GM18519 (cell line): Measurements from ENCODE around the gene ZNF575.
"Not testable (repeated sequence)": the region's sequence is repeated elsewhere in the genome, so short reads cannot be mapped to it uniquely, and the experiment has no call there.

ENCODE experiments used
- ATAC-seq: cut with Tn5 transposase; IDR thresholded peaks from one replicate; pipeline ENCODE4 v1.9.1; 2021; ENCODE audit warnings: mild to moderate bottlenecking, moderate library complexity; ENCODE audit not compliant: unreplicated experiment, low FRiP score

The ZNF575 gene

DNA sequence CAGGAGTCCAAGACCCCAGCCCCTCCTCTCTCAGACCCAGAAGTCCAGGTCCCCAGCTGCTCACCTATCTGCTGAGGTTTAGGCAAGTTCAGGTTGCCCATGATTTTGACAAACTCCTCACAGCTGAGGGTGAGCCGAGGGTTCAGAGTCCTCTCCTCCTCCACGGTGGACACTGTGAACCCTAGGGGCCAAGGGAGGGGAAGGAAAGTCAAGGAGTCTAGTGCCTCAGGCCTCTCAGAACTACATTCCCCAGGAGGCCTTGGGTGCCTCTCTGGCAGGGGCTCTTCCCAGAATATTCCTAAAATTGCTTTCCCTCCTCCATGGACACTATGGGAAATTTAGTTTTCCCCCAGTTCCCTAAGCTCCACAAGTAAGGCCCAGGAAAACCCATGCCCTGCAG lies 25.1 kb upstream of the ZNF575 start:
- ATAC-seq: no peak

DNA sequence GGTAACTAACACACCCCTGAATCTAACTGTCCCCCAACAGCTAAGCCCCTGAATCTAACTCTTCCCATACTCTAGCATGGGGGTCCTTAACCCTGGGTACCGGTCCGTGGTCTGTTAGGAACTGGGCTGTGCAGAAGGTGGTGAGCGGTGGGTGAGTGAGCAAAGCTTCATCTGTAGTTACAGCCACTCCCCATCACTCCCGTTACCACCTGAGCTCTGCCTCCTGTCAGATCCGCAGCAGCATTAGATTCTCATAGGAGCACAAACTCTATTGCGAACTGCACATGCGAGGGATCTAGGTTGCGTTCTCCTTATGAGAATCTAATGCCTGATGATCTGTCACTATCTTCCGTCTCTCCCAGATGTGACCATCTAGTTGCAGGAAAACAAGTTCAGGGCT lies 22.3 kb upstream of the ZNF575 start:
- no peak for ATAC-seq

DNA sequence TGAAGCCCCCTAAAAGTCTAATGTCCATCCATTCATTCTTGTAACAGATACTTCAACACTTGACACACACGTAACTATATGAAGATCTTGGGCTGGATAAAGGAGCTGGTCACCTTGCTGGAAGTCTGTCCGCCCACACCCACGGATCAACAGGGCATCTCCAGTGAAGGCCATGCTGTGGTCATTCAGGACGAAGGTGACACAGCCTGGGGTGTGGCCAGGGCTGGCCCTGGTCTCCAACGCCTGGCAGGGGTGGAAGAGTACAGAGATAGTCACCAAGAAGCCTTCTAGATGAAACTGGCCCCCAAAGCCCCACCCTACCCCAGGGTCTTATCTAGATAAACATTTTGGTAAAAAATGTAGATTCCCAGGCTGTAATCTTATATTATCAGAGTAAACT lies 21.7 kb upstream of the ZNF575 start:
- no peak for ATAC-seq

DNA sequence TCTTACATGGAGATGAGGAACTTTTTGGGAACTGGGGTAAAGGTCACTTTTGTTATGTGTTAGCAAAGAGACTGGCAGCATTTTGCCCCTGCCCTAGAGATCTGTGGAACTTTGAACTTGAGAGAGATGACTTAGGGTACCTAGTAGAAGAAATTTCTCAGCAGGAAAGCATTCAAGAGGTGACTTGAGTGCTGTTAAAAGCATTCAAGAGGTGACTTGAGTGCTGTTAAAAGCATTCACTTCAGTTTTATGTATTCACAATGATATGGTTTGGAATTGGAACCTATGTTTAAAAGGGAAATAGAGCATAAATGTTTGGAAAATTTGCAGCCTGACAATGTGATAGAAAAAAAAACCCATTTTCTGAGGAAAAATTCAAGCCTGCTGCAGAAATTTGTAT lies 20.6 kb upstream of the ZNF575 start:
- not testable (repeated sequence) for ATAC-seq

DNA sequence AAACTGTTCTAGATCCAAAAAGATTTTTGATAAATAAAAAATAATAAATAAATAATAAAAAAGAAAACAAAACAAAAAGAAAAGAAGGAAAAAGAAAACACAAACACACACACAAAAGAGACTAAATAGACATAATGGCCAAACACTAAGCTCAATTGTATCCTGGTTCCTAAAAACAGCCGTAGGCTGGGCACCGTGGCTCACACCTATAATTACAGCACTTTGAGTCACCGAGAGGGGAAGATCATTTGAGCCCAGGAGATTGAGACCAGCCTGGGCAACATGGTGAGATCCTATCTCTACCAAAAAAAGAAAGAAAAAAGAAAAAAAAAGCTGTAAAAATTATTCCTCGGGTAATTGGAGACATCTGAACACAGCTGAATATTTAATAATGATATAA lies 14.9 kb upstream of the ZNF575 start:
- ATAC-seq: no peak

DNA sequence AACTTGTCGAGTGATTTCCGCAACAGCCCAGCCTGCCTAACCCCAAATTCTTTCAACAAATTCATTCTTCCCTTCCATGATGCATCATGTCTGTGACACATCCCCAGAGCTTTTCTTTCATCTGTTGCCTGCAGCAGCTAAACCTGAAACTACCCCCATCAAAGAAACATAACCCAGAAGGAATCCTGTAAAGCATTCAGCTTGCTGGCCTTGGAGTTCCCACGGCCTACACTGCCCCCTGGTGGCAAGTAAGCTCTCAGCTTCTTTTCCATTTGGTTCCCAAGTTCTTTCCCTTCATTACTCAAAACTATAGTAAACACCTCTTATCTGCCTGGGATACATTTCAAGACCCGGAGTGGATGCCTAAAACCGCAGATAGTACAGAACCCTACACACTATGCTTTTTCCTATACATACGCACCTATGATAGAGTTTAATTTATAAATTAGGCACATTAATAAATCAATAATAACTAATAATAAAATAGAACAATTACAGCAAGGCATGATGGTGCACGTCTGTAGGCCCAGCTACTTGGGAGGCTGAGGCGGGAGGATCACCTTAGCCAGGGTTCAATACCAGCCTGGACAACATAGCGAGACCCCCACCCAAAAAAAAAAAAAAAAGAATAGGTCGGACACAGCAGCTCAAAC lies 13.4 kb upstream of the ZNF575 start:
- no peak for ATAC-seq

DNA sequence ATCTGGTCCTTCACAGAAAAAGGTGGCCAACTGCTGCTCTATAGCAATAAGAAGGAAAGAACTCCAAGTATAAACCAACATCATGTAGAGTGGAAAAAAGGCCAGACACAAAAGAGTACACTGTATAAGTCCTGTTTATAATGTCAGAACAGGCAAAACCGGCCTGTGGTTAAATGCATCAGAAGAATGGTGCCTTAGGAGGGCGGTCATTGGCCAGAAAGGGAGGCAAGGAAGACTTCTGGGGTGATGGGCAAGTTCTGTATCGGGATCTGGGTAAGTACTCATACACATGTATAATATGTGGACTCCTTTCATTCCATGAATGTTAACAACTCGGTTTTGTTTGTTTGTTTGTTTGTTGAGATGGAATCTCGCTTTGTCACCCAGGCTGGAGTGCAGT lies 10.1 kb upstream of the ZNF575 start:
- no peak for ATAC-seq

DNA sequence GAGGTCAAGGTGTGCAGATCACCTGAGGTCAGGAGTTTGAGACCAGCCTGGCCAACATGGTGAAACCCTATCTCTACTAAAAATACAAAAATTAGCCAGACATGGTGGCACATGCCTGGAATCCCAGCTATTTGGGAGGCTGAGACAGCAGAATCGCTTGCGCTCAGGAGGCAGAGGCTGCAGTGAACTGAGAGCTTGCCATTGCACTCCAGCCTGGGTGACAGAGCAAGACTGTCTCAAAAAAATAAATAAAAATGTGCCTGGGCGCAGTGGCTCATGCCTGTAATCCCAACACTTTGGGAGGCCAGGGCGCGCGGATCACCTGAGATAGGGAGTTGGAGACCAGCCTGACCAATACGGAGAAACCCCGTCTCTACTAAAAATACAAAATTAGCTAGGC lies 9.3 kb upstream of the ZNF575 start:
- ATAC-seq: not testable (repeated sequence)

DNA sequence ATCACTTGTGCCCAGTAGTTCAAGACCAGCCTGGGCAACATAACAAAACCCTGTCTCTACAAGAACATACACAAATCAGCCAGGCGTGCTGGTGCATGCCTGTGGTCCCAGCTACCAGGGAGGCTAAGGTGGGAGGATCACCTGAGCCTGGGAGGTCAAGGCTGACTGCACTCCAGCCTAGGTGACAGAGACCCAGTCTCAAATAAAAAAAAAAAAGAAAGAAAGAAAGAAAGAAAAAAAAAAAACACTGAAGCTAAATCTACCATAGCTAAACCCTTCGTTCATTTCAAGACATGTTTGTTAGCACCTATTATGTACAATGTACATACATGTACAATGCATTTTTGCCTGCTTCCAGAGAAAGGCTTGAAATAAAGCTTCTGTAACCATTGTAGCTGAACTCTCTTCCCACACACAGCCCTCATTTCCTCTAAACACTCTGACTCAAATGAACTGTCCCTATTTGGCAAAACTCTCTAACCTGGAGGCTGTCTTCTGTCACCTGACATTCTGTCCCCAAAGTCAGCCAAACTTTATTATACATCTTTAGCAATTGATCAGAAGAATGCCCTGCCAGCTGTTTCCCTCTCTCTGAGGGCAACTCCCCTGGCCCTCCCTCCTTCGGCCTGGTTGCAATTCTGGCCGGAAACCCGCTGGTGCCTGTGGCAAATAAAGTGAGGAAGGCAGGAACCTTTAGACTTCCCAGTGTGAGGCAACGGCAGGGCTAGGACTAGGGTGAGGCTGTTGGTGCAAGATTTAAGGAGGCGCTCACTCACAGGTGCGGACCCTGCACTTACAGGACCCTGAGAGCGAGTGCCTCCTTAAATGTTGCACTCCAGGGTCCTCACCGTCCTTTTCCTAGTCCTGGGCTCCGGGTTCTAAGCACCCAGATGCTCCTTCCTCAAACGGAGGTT lies 7.8 kb upstream of the ZNF575 start:
- ATAC-seq: no peak

DNA sequence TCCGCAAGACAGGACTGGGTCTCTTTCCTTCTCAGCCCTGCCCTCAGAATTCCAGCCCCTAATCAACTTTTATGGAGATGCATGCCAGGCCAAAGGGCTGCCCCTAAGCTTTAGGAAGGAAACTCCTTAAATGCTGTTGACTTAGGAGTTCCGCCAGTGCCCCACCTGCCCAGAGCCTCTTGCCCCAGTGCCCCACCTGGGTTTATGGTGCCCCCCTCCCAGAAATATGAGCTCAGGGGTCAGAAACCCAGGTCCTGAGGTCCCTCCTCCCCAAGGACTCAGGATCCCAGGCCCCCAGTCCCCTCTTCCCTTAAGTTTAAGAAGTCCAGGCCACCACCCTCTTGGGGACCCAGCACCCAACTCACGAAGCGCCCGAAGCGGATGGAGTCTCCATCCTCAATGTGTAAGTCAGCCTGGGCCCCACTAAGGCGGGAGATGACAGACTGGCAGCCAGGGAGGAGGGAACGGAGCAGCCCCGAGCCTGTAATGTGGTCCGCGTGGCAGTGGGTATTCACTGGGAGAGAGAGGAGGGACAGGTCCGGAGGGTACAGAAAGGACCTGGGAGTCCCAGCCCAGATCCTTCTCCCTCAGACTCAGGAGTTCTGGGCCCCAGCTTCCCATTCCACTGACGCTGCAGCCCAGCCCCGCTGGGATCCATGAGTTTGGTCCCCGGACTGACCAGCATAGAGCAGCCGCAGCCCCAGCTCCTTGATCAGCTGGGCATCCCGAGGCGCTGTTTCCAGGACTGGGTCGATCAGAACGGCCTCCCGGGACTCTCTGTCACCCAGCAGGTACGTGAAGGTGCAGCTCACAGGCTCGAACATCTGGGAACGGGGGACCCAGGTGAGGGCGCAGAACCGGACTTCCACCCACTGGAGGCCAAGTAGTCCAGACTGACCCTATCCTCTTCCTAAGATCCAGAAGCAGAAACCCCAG lies 6.9 kb upstream of the ZNF575 start:
- no peak for ATAC-seq

DNA sequence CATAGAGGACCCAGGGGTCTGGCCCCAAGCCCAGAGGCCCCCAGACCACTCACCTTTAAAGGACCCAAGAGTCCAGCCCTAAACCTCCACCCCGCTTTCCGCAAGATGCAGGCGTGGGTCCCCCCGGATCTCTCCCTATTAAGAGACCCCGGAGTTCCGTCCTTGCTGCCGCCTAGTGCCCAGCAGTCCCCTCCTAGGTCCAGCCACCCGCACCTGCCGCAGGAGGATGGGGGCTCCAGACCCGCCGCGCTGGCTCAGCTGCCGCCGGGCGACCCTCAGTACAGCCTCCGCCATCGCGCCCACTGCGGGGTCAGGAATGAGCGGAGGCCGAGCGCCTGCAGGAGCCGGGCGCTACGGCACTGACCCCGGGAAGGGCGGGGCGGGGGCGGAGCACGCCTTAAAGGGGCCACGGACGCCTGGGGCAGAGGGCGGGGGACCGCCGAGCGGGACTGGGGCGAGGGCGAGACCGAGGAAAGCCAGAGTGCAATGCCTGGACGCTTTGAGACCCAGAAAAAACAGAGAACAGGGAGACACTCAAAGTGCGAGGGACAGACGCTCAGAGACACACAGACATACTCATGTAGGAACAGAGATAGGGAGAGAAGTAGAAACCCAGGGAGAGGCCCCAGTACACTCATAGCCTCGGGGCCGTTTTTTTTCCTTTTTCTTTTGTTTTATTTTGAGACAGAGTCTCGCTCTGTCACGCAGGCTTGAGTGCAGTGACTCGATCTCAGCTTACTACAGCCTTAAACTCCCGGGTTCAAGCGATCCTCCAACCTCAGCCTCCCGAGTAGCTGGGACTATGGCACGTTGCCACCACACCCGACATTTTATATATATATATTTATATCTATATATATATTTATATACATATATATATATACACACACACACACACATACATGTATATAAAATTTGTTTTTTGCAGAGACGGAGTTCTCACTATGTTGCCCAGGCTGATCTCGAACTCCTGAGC lies 5.8 kb upstream of the ZNF575 start, which contains the start of gene ETHE1:
Gene ETHE1 (minus strand): TSS at position 318 of the 976 bp plus-strand sequence. CDS start 24 bp downstream, at position 294.
- no peak for ATAC-seq

DNA sequence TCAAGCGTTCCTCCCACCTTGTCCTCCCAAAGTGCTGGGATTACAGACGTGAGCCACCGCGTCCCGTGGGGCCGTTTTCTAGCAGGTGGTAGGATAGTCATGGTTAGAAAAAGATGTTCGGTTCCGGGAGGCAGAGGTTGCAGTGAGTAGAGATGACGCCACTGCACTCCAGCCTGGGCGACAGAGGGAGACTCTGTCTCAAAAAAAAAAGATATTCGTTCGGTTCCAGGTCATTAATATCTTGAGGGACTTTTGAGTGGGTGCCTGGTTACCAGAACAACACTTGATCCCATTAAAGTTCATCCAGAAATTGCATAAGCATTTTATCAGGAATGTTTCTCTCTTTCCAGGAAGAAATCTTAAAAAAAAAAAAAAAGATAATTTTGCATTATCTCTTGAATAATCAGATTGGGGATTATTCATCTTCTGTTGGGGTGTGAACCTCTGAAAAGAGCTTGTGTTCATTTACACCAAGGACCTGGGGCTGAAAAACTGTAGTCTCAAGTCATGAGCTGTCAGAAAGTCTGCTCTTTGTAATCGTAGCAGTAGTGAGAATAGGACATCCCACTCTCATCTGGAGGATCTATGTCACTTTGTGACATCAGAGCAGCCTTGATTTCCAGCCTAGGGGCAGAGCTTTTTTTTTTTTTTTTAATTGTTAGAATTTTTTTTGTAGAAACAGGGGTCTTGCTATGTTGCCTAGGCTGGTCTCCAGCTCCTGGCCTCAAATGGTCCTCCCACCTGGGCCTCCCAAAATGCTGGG lies 4.9 kb upstream of the ZNF575 start:
- ATAC-seq: no peak

DNA sequence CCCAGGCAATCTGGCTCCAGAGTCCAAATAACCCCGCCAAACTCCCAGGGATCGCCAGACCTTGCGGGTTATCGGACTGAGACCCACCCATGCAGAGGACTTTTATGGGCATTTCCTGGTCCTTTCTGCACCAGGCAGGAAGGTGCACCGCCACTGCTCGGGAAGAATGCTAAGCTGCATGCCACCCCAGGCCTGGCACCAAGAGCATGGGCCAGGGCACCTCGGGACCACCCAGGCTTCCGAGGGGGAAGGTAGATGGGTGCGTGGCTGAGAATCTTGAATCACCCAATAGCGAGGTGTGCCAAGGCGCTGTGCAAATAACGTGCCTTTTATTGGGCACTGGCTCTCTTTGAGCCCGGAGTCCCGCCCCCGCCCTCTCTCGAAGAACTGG lies 422 bp upstream of the ZNF575 start:
- peak; percentile 1 for ATAC-seq

DNA sequence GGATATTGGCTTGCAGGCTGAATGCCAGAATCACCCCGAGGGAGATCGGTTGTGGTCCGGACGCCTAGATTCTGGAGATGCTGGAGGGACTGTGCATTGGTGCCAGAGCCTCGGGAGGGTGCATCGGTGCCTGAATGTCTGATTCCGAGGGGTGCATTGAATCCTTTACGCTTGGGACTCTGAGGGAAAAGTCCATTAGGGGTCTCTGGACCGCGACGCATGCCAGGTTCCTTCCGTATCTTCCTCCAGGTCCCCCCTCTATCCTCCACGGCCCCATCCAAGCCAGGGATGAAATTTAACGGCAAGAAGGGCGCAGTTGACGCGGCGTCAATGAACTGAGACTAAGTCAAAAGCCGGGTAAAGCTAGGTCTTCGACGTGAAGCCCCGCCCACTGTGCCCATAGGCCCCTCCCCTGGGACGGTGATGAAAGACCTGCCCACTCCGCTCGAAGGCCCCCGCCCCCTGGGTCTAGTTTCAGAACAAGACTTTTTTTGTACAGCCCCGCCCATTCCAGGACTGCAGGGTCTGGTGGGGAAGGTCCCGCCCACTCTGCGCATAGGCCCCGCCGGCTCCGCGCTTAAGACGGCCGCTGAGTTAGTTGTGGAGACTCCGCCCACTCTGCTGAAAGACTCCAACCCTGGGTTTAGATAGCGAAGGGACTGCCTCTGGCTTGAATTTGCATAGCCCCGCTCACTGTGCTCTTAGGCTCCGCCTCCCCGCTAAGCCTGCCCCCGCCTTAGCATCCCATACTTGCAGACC lies 737 bp downstream of the ZNF575 start:
- ATAC-seq: peak; percentile 47

DNA sequence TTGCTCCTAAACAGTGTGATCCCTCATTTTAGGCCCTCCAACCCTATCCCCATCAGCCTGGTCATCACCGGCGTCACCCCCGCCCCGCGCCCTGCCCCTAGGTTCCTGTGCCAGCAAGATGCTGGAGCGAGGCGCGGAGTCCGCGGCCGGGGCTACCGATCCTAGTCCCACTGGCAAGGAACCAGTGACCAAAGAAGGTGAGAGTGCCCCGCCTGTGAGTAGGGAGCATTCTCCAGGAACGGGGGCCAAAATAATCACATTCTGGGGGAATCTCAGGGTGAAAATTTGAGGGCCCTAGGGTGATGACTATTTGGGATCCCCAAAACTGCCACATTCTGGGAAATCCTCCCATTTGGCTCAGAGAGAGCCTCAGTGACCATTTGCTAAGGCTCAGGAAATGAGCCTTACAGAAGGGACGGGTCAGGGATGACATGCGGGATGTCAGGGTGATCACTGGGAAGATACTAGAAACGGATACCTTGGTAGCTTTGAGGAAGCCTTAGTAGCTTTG lies 1.4 kb downstream of the ZNF575 start:
- ATAC-seq: no peak

DNA sequence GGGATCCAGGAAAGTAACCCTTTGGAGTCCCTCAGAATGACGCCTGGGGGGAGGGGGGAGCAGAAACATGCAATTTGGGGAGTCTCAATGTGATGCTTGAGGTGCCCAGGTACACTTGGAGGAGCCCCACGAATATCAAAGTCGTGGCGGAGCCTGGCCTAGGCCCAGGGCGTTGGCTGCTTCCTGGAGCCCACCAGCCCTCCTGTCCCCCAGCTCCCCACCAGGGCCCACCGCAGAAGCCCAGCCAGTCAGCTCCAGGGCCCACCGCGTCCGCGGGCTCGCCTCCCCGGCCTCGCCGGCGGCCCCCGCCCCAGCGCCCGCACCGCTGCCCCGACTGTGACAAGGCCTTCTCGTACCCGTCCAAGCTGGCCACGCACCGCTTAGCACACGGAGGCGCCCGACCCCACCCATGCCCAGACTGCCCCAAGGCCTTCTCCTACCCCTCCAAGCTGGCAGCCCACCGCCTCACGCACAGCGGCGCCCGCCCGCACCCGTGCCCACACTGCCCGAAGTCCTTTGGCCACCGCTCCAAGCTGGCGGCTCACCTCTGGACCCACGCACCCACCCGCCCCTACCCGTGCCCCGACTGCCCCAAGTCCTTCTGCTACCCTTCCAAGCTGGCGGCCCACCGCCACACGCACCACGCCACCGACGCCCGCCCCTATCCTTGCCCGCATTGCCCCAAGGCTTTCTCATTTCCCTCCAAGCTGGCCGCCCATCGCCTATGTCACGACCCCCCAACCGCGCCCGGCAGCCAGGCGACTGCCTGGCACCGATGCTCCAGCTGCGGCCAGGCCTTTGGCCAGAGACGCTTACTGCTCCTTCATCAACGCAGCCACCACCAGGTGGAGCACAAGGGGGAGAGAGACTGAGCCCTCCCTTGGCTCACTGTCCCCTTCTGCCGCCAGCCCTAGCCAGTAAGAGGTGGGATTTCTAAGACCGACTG lies 2.1 kb downstream of the ZNF575 start:
- no peak for ATAC-seq

DNA sequence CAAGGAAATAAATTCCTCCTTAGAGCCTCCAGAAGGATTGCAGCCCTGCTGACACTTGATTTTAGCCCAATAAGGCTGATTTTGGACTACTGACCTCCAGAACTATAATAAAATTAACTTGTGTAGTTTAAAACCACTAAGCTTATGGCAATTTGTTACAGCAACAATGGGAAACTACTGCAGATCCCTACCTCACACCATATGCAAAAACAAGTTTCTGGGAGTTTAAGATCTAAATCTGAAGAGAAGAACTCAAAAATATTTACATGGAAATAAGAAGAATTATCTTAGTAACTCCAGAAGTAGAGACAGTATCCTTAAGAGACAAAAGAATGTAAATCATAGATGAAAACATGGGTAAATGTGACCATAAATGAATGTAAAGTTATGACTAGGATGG lies 5.9 kb downstream of the ZNF575 start:
- ATAC-seq: no peak
